ENCODE results near the gene AGBL4. TPM values are rescaled to one million over a fixed set of nuclear protein-coding genes. Genes with fewer than 3 reads are reported as not detected.

AGBL4 gene
- polyA plus RNA-seq, 1 donor (not counting 4 experiments of a cell fraction or from before 2014, with no cell fraction given) = not detected

DNA sequence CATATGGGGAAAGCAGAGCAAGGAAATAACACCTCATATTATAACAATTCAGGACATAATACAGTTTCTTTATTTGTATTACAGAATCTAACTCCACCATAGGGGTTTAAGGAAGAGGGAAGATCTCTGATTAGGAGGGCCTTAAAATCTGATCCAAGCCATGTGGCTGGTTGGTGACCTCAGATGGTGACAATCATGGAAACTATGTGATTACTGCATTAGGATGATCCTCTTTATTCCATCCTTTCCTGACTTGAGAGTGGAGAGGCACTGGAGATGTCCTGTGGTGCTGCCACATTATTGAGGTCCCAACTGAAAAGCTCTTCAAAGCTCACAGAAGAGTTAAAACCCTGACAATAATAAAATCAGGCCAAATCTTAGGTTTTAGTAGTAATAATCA lies 1078.9 kb downstream of the AGBL4 start:
- TF ChIP-seq EZH2 (IDR thresholded peaks at IDR 0.05; ENCODE audit: low read length) = no peak
- TF ChIP-seq, protein P1, sequence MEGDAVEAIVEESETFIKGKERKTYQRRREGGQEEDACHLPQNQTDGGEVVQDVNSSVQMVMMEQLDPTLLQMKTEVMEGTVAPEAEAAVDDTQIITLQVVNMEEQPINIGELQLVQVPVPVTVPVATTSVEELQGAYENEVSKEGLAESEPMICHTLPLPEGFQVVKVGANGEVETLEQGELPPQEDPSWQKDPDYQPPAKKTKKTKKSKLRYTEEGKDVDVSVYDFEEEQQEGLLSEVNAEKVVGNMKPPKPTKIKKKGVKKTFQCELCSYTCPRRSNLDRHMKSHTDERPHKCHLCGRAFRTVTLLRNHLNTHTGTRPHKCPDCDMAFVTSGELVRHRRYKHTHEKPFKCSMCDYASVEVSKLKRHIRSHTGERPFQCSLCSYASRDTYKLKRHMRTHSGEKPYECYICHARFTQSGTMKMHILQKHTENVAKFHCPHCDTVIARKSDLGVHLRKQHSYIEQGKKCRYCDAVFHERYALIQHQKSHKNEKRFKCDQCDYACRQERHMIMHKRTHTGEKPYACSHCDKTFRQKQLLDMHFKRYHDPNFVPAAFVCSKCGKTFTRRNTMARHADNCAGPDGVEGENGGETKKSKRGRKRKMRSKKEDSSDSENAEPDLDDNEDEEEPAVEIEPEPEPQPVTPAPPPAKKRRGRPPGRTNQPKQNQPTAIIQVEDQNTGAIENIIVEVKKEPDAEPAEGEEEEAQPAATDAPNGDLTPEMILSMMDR (optimal IDR thresholded peaks at IDR 0.05 in 1 of 3, IDR thresholded peaks at IDR 0.05 in 1 of 3, conservative IDR thresholded peaks at IDR 0.05 in 1 of 3; ENCODE audit: extremely low read depth in 1 of 3, insufficient read depth in 2 of 3, low read length in 3 of 3) = no peak
- no peak overlapping the region for H3K27ac ChIP-seq (ENCODE audit: control insufficient read depth, insufficient read depth, low read length)
- FAIRE-seq (no peak), DNase-seq (ENCODE audit: low read depth, low spot score) (no peak)
- H3K4me1 ChIP-seq (ENCODE audit: control insufficient read depth, extremely low read depth, insufficient read depth, low read length) = no peaks in the 10 kb centered on the region
- H3K79me2 ChIP-seq (ENCODE audit: control insufficient read depth, insufficient read depth, low read length) = no peaks in the 10 kb centered on the region
- H2AFZ ChIP-seq (ENCODE audit: control insufficient read depth, low read length) = no peak overlapping the region
- H3K36me3 ChIP-seq (ENCODE audit: control insufficient read depth in 2 of 2, extremely low read depth in 1 of 2, insufficient read depth in 2 of 2, low read length in 2 of 2) = no peaks in the 10 kb centered on the region
- H3K9me1 ChIP-seq (ENCODE audit: control insufficient read depth, extremely low read depth, insufficient read depth, low read length) = no peaks in the 10 kb centered on the region
- dilution Hi-C loops (cut with MboI; ENCODE audit: extremely low pct_ligation_motif_present, low sequenced_read_pairs) = no loop called here
- no peaks in the 10 kb centered on the region for H4K20me1 ChIP-seq (ENCODE audit: control insufficient read depth, extremely low read depth, insufficient read depth, low read length)
- no peak overlapping the region for H3K4me2 ChIP-seq (ENCODE audit: control insufficient read depth, extremely low read depth, insufficient read depth, low read depth, low read length)
- no peak overlapping the region for H3K4me3 ChIP-seq (ENCODE audit: control insufficient read depth in 2 of 3, extremely low read depth in 1 of 3, insufficient read depth in 2 of 3, low read depth in 1 of 3, low read length in 3 of 3)
- no peaks in the 10 kb centered on the region for H3K27me3 ChIP-seq (ENCODE audit: control insufficient read depth, extremely low read depth, insufficient read depth, low read length)
- no peaks in the 10 kb centered on the region for H3K9me3 ChIP-seq (ENCODE audit: control insufficient read depth, low read depth, low read length)
- H3K9ac ChIP-seq (ENCODE audit: control insufficient read depth, extremely low read depth, insufficient read depth, low read length) = no peak overlapping the region

DNA sequence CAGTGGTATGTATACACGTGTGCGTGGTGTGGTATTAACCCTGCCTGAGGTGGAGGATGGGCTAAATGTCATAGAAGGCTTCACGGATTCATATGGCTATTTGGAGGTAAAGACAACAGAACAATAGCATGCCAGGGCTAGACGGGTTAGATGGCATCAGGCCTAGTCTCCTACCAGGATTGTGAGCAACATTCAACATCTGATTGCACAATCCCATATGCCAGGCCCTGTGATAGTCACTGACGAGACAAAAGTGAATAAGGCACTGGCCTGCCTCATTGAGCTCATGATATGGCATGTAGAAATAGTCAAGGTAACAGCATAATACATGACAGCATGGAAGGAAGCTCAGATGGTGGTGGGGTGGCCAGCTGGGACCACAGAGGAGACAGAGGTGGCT lies 1079.9 kb downstream of the AGBL4 start:
- dilution Hi-C loops (cut with MboI; ENCODE audit: extremely low pct_ligation_motif_present, low sequenced_read_pairs) = no loop called here
- TF ChIP-seq EZH2 (IDR thresholded peaks at IDR 0.05; ENCODE audit: low read length) = no peak
- TF ChIP-seq, protein P1 (optimal IDR thresholded peaks at IDR 0.05 in 1 of 3, IDR thresholded peaks at IDR 0.05 in 1 of 3, conservative IDR thresholded peaks at IDR 0.05 in 1 of 3; ENCODE audit: extremely low read depth in 1 of 3, insufficient read depth in 2 of 3, low read length in 3 of 3) = no peak
- no peak for DNase-seq (ENCODE audit: low read depth, low spot score)
- H3K4me3 ChIP-seq (ENCODE audit: control insufficient read depth in 2 of 3, extremely low read depth in 1 of 3, insufficient read depth in 2 of 3, low read depth in 1 of 3, low read length in 3 of 3) = no peak overlapping the region
- no peaks in the 10 kb centered on the region for H3K27me3 ChIP-seq (ENCODE audit: control insufficient read depth, extremely low read depth, insufficient read depth, low read length)
- no peaks in the 10 kb centered on the region for H3K9me3 ChIP-seq (ENCODE audit: control insufficient read depth, low read depth, low read length)
- H3K4me1 ChIP-seq (ENCODE audit: control insufficient read depth, extremely low read depth, insufficient read depth, low read length) = no peaks in the 10 kb centered on the region
- no peak for FAIRE-seq
- no peak overlapping the region for H3K27ac ChIP-seq (ENCODE audit: control insufficient read depth, insufficient read depth, low read length)
- no peak overlapping the region for H3K9ac ChIP-seq (ENCODE audit: control insufficient read depth, extremely low read depth, insufficient read depth, low read length)
- H4K20me1 ChIP-seq (ENCODE audit: control insufficient read depth, extremely low read depth, insufficient read depth, low read length) = no peaks in the 10 kb centered on the region
- no peak overlapping the region for H3K4me2 ChIP-seq (ENCODE audit: control insufficient read depth, extremely low read depth, insufficient read depth, low read depth, low read length)
- H3K9me1 ChIP-seq (ENCODE audit: control insufficient read depth, extremely low read depth, insufficient read depth, low read length) = no peaks in the 10 kb centered on the region
- no peaks in the 10 kb centered on the region for H3K79me2 ChIP-seq (ENCODE audit: control insufficient read depth, insufficient read depth, low read length)
- no peaks in the 10 kb centered on the region for H3K36me3 ChIP-seq (ENCODE audit: control insufficient read depth in 2 of 2, extremely low read depth in 1 of 2, insufficient read depth in 2 of 2, low read length in 2 of 2)
- no peak overlapping the region for H2AFZ ChIP-seq (ENCODE audit: control insufficient read depth, low read length)

All from keratinocyte (primary cell).